Fibroblast of peridontal ligament (primary cell): ENCODE measurements around the gene MIF.
A peak's percentile ranks its signal among the peaks of the same experiment; 100 is the strongest.
"Not testable (repeated sequence)": the region's sequence is repeated elsewhere in the genome, so short reads cannot be mapped to it uniquely, and the experiment has no call there.

Experiments used
- DNase-seq: peaks from one replicate; pipeline ENCODE4 v3.0.0-alpha.2; 2010; ENCODE audit errors: extremely low read depth

Gene MIF

DNA sequence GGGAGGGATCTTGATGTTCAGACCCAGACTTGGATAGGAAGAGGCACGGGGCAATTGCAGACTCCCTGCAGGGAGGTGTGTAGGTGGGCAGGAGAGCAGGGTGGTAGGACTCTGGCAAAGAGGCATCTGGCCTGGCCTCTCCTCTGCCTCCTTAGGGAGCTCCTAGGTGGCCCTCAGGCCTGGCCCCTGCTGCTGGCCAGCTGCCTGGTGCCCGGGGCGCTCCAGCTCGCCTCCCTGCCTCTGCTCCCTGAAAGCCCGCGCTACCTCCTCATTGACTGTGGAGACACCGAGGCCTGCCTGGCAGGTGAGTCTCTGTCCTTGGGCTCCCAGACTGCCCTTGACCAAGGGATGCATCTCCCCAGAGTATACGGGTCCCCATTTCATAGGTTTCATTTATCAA, 16.6 kb upstream of the MIF start:
- DNase-seq = no peak

DNA sequence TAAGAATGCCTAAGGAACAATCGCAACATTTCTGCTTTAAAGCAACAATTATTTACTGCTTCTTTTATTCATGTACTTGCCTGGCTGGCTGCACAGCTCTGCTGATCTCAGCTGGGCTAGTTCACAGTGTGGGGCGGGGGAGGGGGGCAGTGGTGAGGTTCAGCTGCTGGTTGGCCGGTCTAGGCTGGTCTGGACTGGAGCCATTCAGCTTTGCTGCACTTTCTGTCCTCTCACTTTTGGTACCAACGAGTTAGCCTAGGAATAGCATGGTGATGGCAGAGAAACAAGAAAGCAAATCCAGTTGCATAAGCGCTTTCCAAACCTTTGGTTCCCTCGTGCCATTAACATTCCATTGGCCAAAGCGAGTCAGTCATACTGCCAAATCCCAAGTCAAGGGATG, 16.0 kb upstream of the MIF start:
- DNase-seq = no peak

DNA sequence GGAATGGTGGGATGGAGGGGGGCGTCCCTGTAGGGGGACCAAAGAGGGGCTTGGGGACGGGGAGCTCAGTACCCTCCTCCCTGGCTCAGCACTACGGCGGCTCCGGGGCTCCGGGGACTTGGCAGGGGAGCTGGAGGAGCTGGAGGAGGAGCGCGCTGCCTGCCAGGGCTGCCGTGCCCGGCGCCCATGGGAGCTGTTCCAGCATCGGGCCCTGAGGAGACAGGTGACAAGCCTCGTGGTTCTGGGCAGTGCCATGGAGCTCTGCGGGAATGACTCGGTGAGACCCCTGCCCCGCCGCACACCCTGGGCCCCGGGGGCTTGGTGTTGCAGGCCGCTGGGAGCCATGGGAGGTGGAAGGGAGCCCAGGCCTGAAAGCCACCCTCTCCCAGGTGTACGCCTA, 11.8 kb upstream of the MIF start:
- DNase-seq = no peak

DNA sequence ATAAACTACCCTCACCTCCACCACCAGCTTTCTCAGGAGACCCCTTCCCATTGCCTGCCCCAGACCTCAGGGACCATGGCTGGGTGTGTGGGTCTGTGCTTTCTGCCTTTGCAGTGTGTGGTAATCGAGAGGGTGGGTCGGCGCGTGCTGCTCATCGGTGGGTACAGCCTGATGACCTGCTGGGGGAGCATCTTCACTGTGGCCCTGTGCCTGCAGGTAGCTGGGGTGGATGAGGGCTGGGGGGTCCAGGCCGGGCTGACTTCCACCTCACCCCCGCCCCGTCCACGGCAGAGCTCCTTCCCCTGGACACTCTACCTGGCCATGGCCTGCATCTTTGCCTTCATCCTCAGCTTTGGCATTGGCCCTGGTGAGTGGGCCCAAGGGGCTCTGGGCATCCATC, 10.5 kb upstream of the MIF start:
- DNase-seq = no peak

DNA sequence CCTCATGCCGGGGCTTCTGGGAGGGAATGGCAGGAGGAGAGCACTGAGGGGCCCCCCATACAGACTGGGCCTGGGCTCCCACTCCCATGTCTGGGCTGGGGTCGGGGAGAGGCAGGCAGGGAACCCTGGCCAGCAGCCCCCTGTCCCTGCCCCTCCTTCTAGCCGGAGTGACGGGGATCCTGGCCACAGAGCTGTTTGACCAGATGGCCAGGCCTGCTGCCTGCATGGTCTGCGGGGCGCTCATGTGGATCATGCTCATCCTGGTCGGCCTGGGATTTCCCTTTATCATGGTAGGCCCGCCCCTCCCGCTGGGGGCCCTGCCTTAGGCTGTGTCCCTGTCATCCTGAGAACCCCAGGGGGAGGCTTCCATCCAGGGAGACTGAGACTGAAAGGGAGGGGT, 10.0 kb upstream of the MIF start:
- DNase-seq = no peak

DNA sequence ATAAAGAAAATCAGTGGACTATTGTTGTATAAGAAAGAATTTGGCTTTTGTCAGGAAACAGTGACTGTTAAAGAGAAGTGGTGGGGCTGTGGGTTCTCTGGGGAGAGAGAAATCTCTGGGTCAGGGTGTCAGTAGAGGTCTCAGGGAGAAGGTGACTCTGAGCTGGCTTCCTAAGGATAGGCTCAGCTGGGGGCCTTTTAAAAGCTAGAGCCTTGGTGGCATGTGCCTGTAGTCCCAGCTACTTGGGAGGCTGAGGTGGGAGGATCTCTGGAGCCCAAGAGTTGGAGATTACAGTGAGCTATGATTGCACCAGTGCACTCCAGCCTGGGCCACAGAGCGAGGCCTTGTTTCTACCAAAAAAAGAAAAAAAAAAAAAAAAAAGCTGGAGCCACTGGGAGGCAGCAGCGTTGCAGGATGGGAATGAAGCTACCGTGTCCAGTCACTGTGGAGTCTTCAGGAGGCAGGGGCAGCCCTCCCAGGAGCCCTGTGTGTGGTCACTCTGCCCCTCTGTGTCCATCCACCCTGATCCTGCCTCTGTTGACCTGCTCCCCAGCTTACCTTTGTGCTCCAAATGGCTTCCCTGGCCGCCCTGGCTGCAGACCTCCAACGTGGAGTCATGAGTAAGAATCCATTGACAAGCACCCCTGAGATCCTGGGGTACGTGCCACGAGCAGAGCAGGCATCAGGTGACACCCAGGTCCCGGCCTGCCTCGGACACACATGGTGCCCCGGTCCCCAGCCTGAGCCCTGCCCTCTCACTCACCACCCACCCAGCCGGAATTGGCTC, 5.4 kb upstream of the MIF start:
- peak; percentile 31 for DNase-seq

DNA sequence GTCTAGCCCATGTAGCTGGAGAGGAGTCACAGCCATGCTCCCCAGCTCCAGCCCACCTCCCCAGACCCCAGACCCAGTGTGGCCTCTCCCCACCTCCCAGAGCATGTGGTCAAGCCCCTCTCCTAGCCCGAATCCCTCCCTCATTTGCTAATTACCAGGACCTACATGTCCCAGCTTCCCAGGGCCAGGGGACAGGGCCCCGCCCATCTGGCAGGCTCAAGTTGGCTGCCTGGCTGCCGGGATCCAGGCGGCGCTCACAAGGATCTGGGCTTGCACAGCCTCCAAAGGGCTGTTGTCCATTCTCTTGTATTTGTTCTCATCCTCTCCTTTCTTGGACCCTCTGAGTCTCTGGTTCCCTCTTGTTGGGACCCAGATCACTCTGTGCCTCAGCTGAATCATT, 4.6 kb upstream of the MIF start:
- DNase-seq = no peak

DNA sequence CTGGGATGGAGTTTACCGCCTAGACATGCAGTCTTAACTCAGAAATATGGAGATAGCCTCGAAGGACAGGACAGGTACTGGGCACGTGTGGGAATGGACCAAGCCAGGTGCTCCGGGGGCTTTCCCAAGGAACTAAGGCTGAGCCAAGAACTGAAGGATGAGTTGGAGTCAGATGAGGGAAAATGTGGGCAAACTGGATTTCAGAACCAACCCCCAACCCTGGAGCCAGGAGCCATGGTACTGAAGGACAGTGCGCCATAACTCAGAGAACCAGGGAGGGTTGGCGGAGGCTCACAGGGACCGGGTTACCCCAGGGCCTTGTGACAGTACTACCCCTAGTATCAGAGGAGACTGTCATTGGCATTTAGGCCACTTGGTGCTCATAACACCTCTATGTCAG, 2.5 kb upstream of the MIF start:
- DNase-seq = no peak

DNA sequence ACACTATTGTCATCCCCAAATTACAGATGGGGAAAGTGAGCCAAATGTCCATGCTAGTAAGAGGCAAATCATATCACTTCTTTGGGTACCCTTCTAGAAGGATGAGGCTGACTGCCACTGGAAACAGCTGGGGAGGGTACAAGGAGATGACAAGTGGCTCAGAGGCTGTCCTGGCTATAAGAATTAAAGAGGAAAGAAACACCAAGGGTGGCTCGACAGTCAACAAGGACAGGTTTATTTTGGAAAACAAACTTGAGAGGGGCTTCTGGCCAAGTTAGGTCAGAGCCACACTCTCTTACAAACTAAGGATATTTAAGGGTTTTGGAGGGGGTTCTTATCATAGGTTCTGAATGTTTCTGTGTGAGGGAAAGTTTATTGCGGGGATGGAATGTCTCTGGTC, 2.1 kb upstream of the MIF start:
- no peak for DNase-seq

DNA sequence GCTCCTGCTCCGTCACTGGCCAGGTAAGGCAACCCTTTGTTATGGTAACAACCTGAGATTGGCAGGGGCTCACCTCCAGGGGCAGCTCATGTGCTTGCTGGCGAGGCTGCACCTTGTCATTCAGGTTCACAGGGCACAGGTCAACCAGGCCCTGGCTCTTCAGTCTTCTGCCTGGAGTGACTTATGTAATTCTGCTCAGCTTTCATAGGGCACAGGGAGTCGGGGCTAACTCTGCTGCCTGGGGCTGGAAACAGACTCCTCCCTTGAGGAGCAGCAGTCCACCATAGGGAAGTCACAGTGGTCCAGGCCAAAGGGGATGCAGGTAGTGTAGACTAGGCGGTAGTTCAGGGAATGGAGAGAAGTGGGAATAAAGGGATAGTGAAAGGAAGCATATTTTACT, 1.5 kb upstream of the MIF start:
- DNase-seq = no peak

DNA sequence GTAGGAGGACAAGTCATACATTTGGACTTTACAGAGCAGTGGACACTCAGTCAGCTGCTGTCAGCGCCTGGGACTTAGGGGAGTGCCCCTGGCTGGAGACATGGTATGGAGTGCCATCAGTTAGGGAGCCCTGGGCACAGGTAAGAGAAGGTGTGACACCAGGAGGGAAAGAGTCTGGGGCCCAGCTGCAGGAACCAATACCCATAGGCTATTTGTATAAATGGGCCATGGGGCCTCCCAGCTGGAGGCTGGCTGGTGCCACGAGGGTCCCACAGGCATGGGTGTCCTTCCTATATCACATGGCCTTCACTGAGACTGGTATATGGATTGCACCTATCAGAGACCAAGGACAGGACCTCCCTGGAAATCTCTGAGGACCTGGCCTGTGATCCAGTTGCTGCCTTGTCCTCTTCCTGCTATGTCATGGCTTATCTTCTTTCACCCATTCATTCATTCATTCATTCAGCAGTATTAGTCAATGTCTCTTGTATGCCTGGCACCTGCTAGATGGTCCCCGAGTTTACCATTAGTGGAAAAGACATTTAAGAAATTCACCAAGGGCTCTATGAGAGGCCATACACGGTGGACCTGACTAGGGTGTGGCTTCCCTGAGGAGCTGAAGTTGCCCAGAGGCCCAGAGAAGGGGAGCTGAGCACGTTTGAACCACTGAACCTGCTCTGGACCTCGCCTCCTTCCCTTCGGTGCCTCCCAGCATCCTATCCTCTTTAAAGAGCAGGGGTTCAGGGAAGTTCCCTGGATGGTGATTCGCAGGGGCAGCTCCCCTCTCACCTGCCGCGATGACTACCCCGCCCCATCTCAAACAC, 850 bp upstream of the MIF start:
- no peak for DNase-seq

DNA sequence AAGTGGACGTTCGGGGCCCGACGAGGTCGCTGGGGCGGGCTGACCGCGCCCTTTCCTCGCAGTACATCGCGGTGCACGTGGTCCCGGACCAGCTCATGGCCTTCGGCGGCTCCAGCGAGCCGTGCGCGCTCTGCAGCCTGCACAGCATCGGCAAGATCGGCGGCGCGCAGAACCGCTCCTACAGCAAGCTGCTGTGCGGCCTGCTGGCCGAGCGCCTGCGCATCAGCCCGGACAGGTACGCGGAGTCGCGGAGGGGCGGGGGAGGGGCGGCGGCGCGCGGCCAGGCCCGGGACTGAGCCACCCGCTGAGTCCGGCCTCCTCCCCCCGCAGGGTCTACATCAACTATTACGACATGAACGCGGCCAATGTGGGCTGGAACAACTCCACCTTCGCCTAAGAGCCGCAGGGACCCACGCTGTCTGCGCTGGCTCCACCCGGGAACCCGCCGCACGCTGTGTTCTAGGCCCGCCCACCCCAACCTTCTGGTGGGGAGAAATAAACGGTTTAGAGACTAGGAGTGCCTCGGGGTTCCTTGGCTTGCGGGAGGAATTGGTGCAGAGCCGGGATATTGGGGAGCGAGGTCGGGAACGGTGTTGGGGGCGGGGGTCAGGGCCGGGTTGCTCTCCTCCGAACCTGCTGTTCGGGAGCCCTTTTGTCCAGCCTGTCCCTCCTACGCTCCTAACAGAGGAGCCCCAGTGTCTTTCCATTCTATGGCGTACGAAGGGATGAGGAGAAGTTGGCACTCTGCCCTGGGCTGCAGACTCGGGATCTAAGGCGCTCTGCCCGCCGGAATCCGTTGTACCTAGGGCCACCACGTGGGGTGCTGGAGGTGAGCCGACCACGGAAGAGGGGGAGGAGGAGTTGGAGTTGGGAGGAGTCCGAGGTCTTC, 771 bp downstream of the MIF start:
- peak; percentile 44 for DNase-seq

DNA sequence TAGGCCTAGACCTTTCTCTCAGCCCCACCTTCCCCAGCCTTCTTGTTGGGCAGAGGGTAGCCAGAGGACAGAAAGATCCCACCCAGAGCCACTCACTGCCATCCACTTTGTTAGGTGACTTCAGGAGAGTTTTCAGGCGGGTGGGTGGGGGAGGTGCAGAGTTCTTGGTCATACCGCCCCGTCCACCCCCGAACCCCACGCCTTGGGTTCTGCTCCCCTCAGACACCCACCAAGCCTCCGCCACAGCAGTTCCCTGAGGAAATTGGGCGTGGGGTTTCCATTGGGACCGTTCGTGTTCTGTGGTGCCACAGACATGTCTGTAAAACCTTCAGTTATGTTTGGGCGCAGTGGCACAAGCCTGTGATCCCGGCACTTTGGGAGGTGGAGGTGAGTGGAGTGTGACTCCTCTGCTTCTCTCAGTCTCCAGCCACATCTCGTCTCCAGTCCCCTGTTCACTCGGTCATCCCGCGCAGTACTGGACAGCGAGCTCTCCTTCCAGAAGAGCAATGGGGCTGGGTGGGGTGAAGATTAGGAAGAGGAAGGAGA, 1.5 kb downstream of the MIF start:
- DNase-seq = no peak

DNA sequence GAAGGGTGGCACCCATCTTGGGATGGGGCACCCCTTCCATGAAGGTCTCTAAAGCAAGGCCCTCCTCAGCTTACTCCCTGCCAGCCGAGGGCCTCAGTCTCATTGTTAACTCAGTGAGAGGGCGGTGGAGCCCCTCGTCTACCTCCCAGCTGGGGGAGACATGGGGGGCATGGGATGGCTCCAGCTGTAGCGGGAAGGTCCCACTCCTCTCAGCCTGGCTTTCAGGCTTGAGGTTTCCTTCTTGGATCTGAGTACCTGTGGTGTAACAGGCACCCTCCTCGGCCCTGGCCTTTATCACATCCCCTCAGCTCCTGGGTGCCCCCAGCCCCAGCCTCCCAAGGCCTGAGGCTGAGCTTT, 2.0 kb downstream of the MIF start:
- DNase-seq = no peak

DNA sequence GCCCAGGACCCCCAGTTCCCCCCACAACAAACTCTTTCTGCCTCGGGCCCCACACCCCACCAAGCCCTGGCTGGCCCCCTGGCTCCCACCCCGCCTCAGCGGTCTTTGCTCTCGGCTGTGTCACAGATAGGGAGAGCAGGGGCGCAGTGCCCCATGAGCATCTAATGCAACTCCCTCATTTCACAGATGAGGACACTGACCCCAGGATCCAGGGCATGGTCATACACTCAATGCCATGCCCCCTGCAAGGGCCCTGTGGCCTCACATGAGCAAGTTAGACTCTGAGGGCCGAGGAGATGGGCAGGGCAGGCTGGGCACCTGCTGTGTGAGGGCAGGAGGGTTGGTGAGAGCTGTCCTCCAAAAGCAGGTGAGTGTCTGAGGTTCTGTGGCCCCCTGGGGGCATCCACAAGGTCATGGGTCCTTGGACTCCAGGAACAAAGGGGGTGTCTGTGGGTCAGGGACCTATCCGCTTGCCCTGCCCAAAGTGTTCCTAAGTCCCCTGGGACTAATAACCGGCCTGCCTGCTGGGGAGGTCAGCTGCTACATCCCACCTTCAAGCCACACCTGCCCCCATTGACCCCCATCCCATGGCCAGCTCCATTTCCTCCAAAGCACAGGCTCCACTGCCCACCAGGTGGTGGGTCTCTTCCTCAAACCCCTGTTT, 2.5 kb downstream of the MIF start:
- DNase-seq = no peak

DNA sequence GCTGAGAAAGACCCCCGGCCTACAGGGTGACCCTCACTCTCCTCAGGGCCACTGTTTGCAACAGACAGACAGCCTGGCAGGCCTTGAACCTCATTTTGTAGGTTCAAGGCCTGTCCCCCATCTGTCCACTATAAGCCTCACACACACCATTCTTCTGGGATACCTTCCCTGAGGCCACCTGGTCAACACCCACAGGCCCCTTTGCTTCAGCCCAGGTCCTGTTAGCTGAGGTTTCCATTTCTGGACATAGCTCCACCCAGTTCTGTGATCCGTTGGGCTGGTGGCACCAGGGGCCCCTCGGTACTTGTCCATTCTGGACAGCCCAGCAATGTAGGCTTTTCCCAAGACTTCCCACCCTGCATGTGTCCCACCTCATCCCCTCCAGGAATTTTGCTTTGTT, 3.1 kb downstream of the MIF start:
- DNase-seq = no peak

DNA sequence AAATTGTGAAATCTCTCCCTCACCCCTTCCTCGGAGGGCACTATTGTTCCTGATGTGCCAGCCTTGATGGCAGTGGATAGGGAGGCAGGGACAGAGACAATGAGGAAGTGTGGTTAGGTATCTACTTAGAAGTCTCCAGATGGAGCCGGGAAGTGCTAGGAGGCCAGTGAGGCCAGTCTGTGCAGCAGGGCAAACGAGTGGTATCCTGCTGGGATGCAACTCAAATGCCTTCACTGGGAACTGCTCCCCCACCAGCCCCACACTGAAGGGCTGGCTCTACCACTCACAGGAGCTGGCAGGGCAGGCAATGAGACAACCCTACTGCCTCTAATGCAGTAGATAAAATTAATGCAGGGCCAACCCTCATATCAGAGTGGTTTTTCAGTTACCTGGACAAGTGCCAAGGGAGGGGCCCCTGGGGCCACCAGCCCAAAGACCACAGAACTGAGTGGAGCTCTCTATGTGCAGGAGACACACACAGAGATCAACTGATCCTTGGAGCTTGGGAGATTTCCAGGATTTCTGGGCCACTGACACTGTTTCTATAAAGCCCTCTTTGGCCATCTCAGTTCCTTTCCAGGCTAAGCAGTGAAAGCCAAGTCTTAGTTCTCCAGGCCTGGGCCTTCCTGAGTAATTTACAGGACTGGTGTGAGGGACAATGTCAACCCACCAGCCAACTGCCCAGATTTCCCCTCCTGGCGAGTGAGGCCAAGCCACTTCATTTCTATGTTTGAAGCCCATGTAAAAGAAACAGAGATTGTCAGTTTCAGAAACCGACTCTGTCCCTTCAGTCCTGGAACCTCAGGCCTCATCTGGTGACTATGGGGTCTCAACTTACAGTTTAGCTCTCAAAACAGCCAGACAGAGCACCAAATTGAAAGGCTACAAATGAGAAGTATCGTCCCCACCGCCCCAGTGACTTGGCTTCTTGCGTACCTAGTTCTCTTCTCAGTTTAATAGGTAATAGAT, 4.1 kb downstream of the MIF start:
- no peak for DNase-seq

DNA sequence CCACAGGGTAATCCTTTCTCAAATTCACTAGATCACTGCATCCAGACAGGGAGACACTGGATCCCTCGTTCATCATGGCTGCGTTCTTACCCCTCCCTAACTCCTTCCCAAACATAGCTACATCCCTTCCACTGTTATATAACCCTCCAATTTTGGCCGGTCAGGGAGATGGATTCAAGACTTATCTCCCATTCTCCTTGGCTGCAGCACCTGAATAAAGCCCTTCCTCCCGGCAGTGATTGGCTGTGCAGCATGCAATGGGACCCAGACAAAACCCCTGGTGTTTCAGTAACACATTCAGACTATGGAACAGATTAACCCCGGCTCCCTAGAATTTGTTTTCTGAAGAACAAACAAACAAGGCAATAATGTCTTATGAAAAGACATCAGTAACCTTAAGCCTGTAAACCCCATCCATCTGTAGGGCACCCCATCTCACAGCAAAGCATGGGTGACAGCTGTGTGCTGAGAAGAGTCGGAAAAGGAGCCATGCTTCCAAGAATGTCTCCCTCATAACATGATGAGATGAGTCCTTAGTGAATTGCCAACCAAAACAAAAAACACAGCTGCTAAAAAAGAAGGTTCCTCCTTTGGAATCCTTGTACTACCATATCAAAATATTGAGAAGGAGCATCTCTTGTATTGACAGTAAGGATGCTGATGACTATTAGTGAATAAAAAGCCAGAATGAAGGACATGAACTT, 5.0 kb downstream of the MIF start:
- DNase-seq = no peak

DNA sequence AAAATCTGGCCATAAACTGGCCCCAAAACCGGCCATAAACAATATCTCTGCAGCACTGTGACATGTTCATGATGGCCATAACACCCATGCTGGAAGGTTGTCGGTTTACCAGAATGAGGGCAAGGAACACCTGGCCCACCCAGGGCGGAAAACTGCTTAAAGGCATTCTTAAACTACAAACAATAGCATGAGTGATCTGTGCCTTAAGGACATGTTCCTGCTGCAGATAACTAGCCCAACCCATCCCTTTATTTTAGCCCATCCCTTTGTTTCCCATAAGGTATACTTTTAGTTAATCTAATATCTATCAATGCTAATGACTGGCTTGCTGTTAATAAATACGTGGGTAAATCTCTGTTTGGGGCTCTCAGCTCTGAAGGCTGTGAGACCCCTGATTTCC, 6.0 kb downstream of the MIF start:
- DNase-seq = not testable (repeated sequence)

DNA sequence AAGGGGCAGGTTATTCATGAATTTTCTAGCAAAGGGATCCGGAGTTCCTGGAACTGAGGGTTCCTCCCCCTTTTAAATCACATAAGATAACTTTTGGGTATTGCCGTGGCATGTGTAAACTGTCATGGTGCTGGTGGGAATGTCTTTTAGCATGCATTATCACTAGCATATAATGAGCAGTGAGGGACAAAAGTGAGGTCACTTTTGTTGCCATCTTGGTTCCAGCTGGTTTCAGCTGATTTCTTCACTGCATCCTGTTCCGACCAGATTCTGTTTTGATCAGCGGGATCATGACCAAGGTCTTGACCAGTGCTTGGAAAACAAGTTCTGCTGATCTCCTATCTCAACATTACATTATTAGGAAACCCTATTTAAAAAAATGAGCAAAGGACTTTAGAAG, 7.4 kb downstream of the MIF start:
- DNase-seq = no peak
